Astrocyte (in vitro differentiated cells and primary cell): ENCODE results near the gene CYGB. TPM values are rescaled to one million over a fixed set of nuclear protein-coding genes. Genes with fewer than 3 reads are reported as not detected.

Experiments
- DNase-seq: peaks from one replicate; pipeline ENCODE4 v3.0.0-alpha.2; 2010; ENCODE audit warnings: low read depth
- FAIRE-seq: peaks from 2 replicates; lab custom pipeline; 2011; peaks lifted over from hg19 to GRCh38; lab: Jason Lieb, UNC
- H2AFZ ChIP-seq: 2 replicates; pipeline ENCODE4 v1.6.0; 2012; ENCODE audit warnings: low read depth, low read length, inconsistent platforms
- H3K27ac ChIP-seq: 2 replicates; pipeline ENCODE4 v1.5.1; 2011; ENCODE audit warnings: low read depth, low read length, inconsistent platforms
- H3K27me3 ChIP-seq: 2 replicates; pipeline ENCODE4 v1.6.0; 2011; ENCODE audit warnings: low read length, inconsistent platforms; ENCODE audit not compliant: insufficient read depth
- H3K36me3 ChIP-seq: 2 replicates; pipeline ENCODE4 v1.5.1; 2011; ENCODE audit warnings: low read length, inconsistent platforms; ENCODE audit not compliant: insufficient read depth
- H3K4me1 ChIP-seq: 2 replicates; pipeline ENCODE4 v1.5.1; 2011; ENCODE audit warnings: low read length, inconsistent platforms; ENCODE audit not compliant: insufficient read depth
- H3K4me2 ChIP-seq: 2 replicates; pipeline ENCODE4 v1.6.0; 2012; ENCODE audit warnings: low read length, inconsistent platforms
- H3K4me3 ChIP-seq: 2 replicates; pipeline ENCODE4 v1.5.1; 2011; ENCODE audit warnings: low read depth, mild to moderate bottlenecking, low read length, inconsistent platforms; ENCODE audit not compliant: insufficient read depth
- H3K79me2 ChIP-seq: 2 replicates; pipeline ENCODE4 v1.6.0; 2012; ENCODE audit warnings: mild to moderate bottlenecking, low read length, inconsistent platforms; ENCODE audit not compliant: insufficient read depth
- H3K9ac ChIP-seq: 2 replicates; pipeline ENCODE4 v1.6.0; 2012; ENCODE audit warnings: mild to moderate bottlenecking, low read length, inconsistent platforms
- H3K9me3 ChIP-seq: 2 replicates; pipeline ENCODE4 v1.5.1; 2012; ENCODE audit warnings: low read depth, mild to moderate bottlenecking, low read length, inconsistent platforms; ENCODE audit not compliant: insufficient read depth
- H4K20me1 ChIP-seq: 2 replicates; pipeline ENCODE4 v1.6.0; 2012; ENCODE audit warnings: low read length, inconsistent platforms; ENCODE audit not compliant: insufficient read depth
- H3K27ac Mint-ChIP-seq: one replicate; pipeline ENCODE4 v1.8.0; 2021; ENCODE audit warnings: mild to moderate bottlenecking, mixed read lengths; ENCODE audit not compliant: unreplicated experiment
- H3K27me3 Mint-ChIP-seq: one replicate; pipeline ENCODE4 v1.8.0; 2021; ENCODE audit warnings: low read depth, mixed read lengths; ENCODE audit not compliant: unreplicated experiment
- H3K36me3 Mint-ChIP-seq: one replicate; pipeline ENCODE4 v1.8.0; 2021; ENCODE audit warnings: low read depth, mixed read lengths; ENCODE audit not compliant: unreplicated experiment
- H3K4me1 Mint-ChIP-seq: one replicate; pipeline ENCODE4 v1.8.0; 2021; ENCODE audit warnings: low read depth, mixed read lengths; ENCODE audit not compliant: unreplicated experiment
- H3K4me3 Mint-ChIP-seq: one replicate; pipeline ENCODE4 v1.8.0; 2021; ENCODE audit warnings: mild to moderate bottlenecking, moderate library complexity, mixed read lengths; ENCODE audit not compliant: unreplicated experiment
- H3K9me3 Mint-ChIP-seq: one replicate; pipeline ENCODE4 v1.8.0; 2021; ENCODE audit warnings: mild to moderate bottlenecking, mixed read lengths; ENCODE audit not compliant: unreplicated experiment
- EZH2 ChIP-seq: IDR thresholded peaks from 2 replicates; pipeline ENCODE4 v1.6.1; 2012; ENCODE audit warnings: mild to moderate bottlenecking, low read length, inconsistent platforms; ENCODE audit not compliant: insufficient read depth
- total RNA-seq: library from RNA; stranded (reverse); gene quantifications from 2 replicates; pipeline ENCODE4 v1.2.1, GENCODE V29; 2021
- TF ChIP-seq, protein P1 (sequence below): IDR thresholded peaks from 2 replicates; pipeline ENCODE4 v1.5.1; 2011; ENCODE audit warnings: low read depth, mild to moderate bottlenecking, inconsistent platforms, low read length, moderate library complexity; ENCODE audit not compliant: insufficient read depth

Gene CYGB
- total RNA-seq, 1 donor from 2014 or later: 29.2 TPM

- Histone ChIP-seq H4K20me1 (peaks cover 21% of the 10 kb centered on the region), H3K4me1 (peaks cover 42% of the 10 kb centered on the region), H3K27ac (peak overlapping the region; percentile 70), H3K9ac (peak overlapping the region; percentile 66), H2AFZ (no peak overlapping the region), H3K79me2 (peaks cover 39% of the 10 kb centered on the region), H3K27me3 (no peaks in the 10 kb centered on the region), H3K36me3 (no peaks in the 10 kb centered on the region), H3K4me2 (peak overlapping the region; percentile 99), H3K9me3 (no peaks in the 10 kb centered on the region), H3K4me3 (no peak overlapping the region)
- H3K9me3 Mint-ChIP-seq: no peaks in the 10 kb centered on the region
- H3K27ac Mint-ChIP-seq: peak overlapping the region; percentile 81
- no peak for TF ChIP-seq EZH2
- TF ChIP-seq, protein P1, sequence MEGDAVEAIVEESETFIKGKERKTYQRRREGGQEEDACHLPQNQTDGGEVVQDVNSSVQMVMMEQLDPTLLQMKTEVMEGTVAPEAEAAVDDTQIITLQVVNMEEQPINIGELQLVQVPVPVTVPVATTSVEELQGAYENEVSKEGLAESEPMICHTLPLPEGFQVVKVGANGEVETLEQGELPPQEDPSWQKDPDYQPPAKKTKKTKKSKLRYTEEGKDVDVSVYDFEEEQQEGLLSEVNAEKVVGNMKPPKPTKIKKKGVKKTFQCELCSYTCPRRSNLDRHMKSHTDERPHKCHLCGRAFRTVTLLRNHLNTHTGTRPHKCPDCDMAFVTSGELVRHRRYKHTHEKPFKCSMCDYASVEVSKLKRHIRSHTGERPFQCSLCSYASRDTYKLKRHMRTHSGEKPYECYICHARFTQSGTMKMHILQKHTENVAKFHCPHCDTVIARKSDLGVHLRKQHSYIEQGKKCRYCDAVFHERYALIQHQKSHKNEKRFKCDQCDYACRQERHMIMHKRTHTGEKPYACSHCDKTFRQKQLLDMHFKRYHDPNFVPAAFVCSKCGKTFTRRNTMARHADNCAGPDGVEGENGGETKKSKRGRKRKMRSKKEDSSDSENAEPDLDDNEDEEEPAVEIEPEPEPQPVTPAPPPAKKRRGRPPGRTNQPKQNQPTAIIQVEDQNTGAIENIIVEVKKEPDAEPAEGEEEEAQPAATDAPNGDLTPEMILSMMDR: no peak
- H3K27me3 Mint-ChIP-seq: no peaks in the 10 kb centered on the region
- H3K4me1 Mint-ChIP-seq: peaks cover 21% of the 10 kb centered on the region
- H3K36me3 Mint-ChIP-seq: peaks cover 2% of the 10 kb centered on the region
- FAIRE-seq: no peak
- DNase-seq: no peak
- H3K4me3 Mint-ChIP-seq: no peak overlapping the region
Observed at GRCh38 chr17:76498876-76499251, 38.6 kb downstream of the CYGB start.

DNA sequence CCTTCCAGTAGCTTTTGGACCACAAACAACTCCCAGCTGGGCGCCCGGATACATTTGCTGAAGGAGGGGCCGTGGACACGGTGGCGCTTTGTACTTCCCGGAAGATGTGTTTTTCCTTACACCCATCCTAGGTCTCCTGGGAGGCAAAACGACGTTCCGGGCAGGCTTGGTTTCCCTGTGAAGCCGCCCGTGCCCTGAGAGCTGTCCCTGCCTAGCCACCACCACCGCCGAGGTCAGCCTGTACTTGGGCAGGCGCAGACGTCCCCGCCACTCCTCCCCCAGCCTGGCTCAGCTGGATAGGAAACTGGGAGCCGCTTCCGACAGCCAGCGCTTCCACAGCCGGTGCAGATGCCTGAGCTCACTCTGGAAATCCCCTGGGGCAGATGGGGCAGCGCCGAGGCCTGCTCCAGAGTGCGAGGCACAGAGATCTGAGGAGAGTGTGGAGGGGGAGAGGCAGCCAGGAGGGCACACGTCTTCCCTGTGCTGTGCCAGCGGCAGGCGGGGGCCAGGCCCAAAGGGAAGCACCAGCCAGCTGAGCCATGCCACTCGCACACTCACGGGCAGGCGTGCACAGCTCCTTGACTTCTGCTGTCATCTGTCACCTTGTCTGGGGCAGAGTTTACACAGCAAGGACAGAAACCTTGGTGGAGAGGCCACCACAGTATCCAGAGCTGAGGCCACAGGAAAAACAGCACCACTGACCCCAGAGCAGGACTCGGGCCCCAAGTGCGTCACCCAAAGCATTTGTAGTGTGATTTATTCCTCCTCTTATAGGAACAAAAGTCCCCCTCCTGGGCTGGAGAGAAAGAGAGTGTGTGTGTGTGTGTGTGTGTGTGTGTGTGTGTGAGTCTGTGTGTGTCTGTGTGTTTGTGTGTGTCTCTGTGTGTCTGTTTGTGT lies 39.3 kb downstream of the CYGB start:
- Histone ChIP-seq H3K79me2 (peaks cover 39% of the 10 kb centered on the region), H3K9me3 (no peaks in the 10 kb centered on the region), H2AFZ (peak overlapping the region; percentile 64), H3K9ac (peak overlapping the region; percentile 66), H3K4me3 (no peak overlapping the region), H3K4me1 (peaks cover 49% of the 10 kb centered on the region), H4K20me1 (peaks cover 21% of the 10 kb centered on the region), H3K27ac (peak overlapping the region; percentile 70), H3K27me3 (no peaks in the 10 kb centered on the region), H3K36me3 (no peaks in the 10 kb centered on the region), H3K4me2 (peak overlapping the region; percentile 99)
- Mint-ChIP-seq H3K9me3 (no peaks in the 10 kb centered on the region), H3K27ac (peak overlapping the region; percentile 86), H3K36me3 (peaks cover 2% of the 10 kb centered on the region), H3K4me1 (peaks cover 23% of the 10 kb centered on the region), H3K27me3 (no peaks in the 10 kb centered on the region), H3K4me3 (peak overlapping the region; percentile 66)
- DNase-seq: peak; percentile 75
- no peak for FAIRE-seq
- TF ChIP-seq, protein P1: no peak
- TF ChIP-seq EZH2: no peak

GRCh38 chr17:76497699-76497978 lies 39.9 kb downstream of the CYGB start:
- Histone ChIP-seq H3K27me3 (no peaks in the 10 kb centered on the region), H3K79me2 (peaks cover 39% of the 10 kb centered on the region), H3K4me3 (no peak overlapping the region), H4K20me1 (peaks cover 21% of the 10 kb centered on the region), H3K27ac (no peak overlapping the region), H2AFZ (peak overlapping the region; percentile 64), H3K9me3 (no peaks in the 10 kb centered on the region), H3K4me2 (peak overlapping the region; percentile 99), H3K4me1 (peaks cover 54% of the 10 kb centered on the region), H3K36me3 (no peaks in the 10 kb centered on the region), H3K9ac (peak overlapping the region; percentile 66)
- Mint-ChIP-seq H3K27me3 (no peaks in the 10 kb centered on the region), H3K4me3 (peak overlapping the region; percentile 34), H3K9me3 (no peaks in the 10 kb centered on the region), H3K4me1 (peaks cover 29% of the 10 kb centered on the region), H3K27ac (peak overlapping the region; percentile 86), H3K36me3 (peaks cover 3% of the 10 kb centered on the region)
- TF ChIP-seq EZH2: no peak
- TF ChIP-seq, protein P1: no peak
- FAIRE-seq (no peak), DNase-seq (no peak)
